Central memory CD4-positive, alpha-beta T cell (primary cell): ENCODE measurements around the gene RRP9.
"Not testable (repeated sequence)": the region's sequence is repeated elsewhere in the genome, so short reads cannot be mapped to it uniquely, and the experiment has no call there.

Experiments
- DNase-seq: peaks from one replicate; pipeline ENCODE4 v3.0.0; 2022

The RRP9 gene

GRCh38 chr3:51937014-51937413, 4.7 kb downstream of the RRP9 start:
- DNase-seq, result no peak

GRCh38 chr3:51935886-51936755, 5.6 kb downstream of the RRP9 start:
- DNase-seq, result no peak

DNA sequence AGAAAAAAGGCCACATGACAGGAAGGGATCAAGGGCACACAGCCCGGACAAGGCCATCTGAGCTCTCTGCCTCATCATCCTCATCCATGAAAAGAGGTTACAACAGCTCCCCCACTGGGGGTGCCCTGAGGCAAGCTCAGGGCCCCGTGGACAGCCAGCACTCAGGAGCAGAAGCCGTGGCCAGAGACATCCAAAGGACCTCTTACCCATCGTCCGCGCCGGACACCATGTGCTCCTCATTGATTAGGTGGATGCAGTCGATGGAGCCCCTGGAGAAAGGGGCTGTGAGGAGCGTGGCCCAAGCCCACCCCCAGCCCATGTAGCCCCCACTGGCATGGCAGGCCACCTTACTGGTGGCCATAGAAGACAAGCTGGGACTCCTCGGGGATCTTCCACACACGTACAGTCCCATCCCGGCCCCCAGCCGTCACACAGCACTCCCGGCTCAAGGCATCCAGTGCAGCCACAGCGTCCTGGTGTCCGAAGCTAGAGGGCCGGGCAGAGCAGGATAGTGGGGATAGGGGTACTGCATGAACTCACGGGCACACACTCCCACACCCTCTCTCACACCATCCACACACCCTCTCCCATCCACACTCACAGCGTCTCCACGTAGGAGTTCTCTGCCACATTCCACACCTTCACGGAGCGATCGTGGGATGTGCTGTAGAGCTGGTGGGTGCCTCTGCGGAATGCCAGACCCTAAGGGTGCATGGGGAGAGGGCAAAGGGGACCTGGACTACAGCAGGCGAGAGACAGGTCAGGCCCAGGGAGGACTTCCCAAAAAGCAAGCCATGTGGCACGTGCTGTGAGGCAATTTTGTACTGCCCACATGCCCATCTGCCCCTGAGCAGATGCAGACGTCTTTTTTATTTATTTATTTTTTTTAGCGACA, 6.5 kb downstream of the RRP9 start:
- DNase-seq, result no peak

- no peak for DNase-seq
These were observed 7.4 kb downstream of the RRP9 start for GRCh38 chr3:51934139-51934850.

DNA sequence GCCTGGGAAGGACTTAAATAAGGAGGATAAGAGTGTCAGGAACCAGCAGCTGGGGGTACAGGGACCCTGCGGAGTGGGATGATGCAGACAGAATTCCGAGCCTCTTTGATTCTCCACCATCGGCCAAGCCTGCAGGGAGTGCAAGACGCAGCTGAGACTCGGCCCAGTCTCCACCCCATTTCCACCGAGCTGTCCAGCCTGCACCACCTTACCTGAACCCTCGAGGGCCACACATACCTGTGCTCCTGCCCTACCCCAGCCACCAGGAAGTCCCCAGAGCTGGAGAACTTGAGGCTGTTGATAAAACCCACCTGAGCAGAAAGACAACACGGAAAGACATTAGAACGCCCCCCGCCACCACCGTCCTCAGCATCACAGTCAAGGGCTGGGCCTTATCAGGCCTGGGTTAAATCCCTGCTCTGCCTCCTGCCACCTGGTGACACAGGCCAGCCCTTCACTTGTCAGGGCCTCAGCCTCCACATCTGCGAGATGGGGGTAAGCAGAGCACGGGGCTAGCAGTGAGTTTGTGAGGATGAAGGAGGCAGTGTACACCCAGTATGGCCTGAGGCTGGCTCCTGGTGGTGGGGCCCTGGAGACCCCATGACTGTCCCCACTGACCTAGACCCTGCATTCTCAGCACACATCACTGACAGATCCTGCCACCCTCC, 8.1 kb downstream of the RRP9 start:
- no peak for DNase-seq

DNA sequence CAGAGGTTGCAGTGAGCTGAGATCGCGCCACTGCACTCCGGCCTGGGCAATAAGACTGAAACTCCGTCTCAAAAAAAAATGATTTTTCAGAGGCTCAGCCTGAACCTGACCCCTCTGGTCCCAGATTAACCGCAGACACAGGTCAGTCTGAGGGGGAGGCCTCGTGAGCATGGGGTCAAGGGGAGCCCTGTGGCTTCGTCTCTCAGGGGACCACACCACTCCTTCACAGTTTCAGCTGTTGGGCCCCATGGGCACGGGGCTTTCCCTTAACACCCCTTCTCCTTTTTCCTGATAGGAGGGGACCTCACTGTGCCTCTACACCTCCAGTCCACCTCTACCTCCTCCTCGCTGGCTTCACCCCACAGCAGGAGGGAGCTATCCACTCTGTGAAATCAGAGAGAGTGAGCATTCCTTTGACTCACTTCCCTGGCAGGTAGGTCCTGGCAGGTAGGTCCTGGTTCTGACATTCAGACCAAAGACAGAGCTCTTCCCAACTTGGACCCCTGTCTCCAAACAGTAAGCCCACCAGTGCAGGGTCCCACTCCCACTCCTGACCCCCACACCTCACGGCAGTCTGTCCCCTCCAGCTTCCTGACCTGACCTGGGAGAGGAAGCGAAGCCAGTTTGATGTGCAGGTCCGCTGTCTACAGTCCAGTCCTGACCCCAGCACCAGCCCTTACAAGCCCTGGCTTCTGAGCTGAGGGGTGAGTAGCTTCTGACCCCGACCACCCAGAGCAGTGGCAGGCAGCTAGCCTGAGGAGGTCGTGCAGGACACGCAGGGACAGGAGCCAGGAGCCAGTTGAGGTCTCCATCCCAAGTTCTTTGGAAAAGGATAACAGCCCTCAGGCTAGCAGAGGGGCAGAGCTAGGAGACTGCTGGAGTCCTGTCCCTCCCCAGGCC, 9.0 kb downstream of the RRP9 start:
- DNase-seq, result no peak

DNA sequence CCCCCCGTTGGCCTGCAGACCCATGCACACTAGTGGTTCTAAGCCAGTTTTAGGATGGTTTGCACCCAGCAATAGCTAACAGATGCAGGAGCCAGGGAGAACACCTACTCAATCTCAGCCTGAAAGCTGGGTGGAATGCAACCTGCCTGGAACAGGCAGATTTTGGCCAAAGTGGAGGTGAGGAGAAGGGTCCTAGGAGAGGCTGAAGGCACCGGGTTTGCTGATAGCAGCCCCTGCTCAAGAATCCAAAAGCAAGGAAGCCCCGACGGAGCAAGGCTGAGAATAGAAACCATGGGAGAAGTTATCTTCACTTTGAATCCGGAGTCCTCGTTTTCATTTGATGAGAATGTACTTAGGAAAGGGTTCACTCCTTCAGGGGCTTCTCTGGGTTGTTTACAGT, 9.9 kb downstream of the RRP9 start:
- no peak for DNase-seq

DNA sequence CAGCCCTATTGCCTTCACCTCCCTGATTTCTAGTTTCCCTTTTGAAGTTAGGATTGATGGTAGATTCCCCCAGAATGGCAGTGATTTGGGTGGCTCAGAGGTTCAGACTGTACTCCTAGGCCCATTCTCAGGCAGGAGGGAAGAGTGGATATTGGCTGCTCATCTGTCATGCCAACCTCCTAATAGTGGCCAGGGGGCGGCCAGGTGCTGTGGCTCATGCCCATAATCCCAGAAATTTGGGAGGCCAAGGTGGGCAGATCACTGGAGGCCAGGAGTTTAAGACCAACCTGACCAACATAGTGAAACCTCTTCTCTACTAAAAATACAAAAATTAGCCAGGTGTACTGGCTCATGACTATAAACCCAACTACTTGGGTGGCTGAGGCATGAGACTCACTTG, 11.3 kb downstream of the RRP9 start:
- DNase-seq, result no peak

DNA sequence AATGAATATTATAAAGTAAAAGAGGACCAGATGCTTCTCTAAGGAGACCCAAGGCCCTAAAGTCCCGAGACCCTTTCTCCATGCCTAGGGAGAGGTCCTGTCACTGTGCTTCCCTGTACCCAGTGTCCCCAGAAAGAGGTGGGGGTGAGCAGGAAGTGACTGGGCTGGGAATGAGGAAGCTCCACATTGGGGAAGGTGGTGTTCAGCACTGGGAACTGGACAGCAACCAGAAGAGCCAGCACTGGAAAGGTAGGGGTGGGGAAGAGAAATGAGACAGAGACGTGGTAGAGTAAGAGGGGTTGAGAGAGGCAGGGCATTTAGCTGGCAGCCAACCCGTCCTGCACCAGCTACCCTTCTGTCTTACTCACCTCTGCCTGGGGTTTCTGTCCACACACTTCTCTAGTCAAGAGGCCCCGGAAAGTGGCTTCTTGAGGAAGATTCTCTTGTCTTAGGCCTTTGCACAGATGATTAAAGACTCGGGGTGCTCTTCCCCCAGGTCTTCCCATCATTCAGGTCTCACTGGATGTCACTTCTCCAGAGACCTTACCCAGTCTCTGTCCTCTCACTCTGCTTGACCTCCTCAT, 12.2 kb downstream of the RRP9 start:
- DNase-seq, result no peak

DNA sequence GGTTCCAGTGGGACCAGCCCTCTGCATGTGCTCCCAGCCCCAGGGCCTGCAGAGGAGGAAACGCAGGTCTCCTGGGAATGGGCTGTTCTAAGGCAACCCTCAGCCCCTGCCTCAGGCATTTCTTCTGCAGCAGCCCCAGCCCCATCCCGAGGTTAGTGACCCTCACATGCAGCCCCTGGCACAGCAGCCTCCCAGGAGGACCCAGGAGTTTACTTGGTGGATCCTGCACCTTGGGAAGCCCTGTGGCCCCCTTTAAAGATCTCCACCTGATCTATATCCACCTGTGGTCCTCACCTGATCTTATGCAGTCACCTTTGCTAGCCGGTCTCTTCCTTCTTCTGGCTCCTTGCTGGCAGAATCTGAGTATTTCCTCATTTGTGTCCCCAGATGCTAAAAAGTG, 12.7 kb downstream of the RRP9 start:
- not testable (repeated sequence) for DNase-seq

GRCh38 chr3:51928438-51928837, 13.3 kb downstream of the RRP9 start:
- DNase-seq, result no peak

GRCh38 chr3:51927061-51927977, 14.4 kb downstream of the RRP9 start:
- no peak for DNase-seq

GRCh38 chr3:51921081-51921578, 20.6 kb downstream of the RRP9 start:
- DNase-seq, result no peak

DNA sequence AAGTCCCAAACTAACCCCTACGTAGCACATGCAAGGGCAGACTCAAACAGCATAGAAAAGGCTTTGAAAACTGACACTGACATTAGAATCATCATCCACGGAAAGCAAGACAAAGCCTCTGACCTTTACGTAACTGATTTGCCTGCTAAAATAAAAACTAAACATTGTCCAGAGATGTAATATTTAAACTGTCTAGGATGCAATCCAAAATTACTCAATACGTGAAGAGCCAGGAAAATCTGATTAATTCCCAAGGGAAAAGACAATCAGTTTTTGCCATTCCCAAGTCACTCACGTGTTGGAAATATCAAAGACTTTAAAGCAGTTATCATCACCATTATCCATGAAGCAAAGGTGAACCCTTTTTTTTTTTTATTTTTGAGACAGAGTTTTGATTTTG, 25.3 kb downstream of the RRP9 start:
- DNase-seq, result no peak

- DNase-seq, result no peak
These were observed 33.7 kb downstream of the RRP9 start for GRCh38 chr3:51908026-51908425.

- no peak for DNase-seq
These were observed 37.5 kb downstream of the RRP9 start for GRCh38 chr3:51904034-51904823.

DNA sequence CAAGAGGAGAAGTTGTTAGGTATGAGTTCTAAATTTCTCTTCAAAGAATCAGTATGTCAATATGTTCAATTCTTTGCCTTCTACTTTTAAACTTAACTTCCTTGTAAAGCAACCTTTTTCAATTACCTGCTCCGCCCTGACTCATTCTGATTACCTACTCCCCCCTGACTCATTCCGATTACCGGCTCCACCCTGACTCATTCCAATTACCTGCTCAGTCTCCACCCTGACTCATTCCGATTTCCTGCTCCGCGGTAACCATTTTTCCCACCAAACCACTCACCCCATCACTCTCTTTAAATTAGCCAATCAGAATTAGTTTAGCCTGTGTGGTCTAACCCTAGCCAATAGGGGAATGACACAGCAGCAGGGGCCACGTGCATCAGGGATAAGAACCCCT, 39.3 kb downstream of the RRP9 start:
- not testable (repeated sequence) for DNase-seq

- not testable (repeated sequence) for DNase-seq
These were observed 41.7 kb downstream of the RRP9 start for GRCh38 chr3:51900043-51900442.

DNA sequence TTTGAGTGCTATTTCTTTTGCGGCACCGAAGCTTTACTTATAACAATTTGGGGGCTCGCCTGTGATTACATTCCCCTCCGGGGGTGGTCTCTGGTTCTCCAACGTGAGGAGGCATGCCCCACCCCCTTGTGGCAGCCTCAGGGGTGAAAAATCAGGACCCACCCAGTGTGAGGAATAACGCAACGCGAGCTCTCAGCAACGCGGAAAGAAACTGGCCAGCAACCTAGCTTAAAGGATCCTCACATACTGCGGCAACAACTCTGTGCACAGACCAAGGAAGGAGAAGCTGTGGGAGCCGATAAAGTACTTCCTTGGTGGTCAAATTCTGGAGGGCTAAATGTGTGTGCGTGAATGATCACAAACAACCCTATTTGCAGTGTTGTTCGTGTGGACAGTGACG, 44.3 kb downstream of the RRP9 start:
- DNase-seq, result no peak
